CMK (cell line): ENCODE data around the gene SLC26A6.
A peak's percentile ranks its signal among the peaks of the same experiment; 100 is the strongest.

Experiments
- DNase-seq: peaks from one replicate; pipeline ENCODE4 v3.0.0-alpha.2; 2010; ENCODE audit warnings: low read depth

SLC26A6 gene

GRCh38 chr3:48631516-48632448, 3.5 kb downstream of the SLC26A6 start:
- DNase-seq: no peak

GRCh38 chr3:48630833-48631232, 4.4 kb downstream of the SLC26A6 start:
- no peak for DNase-seq

GRCh38 chr3:48630407-48630806, 4.9 kb downstream of the SLC26A6 start:
- no peak for DNase-seq

- DNase-seq: no peak
These were observed 5.4 kb downstream of the SLC26A6 start for GRCh38 chr3:48629894-48630293.

- DNase-seq: no peak
These were observed 6.8 kb downstream of the SLC26A6 start for GRCh38 chr3:48628277-48629017.

- DNase-seq: no peak
These were observed 9.7 kb downstream of the SLC26A6 start for GRCh38 chr3:48625600-48625999.

GRCh38 chr3:48624767-48625166, 10.5 kb downstream of the SLC26A6 start:
- DNase-seq: no peak

GRCh38 chr3:48623851-48624547, 11.3 kb downstream of the SLC26A6 start:
- DNase-seq: no peak

- DNase-seq: no peak
These were observed 13.8 kb downstream of the SLC26A6 start, which contains the start of gene TMEM89 for GRCh38 chr3:48621461-48621869. TMEM89 (minus strand) TSS chr3:48621769; CDS start chr3:48621756, 13 bp downstream.

GRCh38 chr3:48619541-48620524, 15.4 kb downstream of the SLC26A6 start:
- no peak for DNase-seq

- DNase-seq: no peak
These were observed 17.7 kb downstream of the SLC26A6 start for GRCh38 chr3:48617559-48617958.

- DNase-seq: no peak
These were observed 21.2 kb downstream of the SLC26A6 start for GRCh38 chr3:48614044-48614443.

GRCh38 chr3:48612309-48612708, 23.0 kb downstream of the SLC26A6 start:
- no peak for DNase-seq

- peak; percentile 78 for DNase-seq
These were observed 25.9 kb downstream of the SLC26A6 start, which contains the start of gene UQCRC1 for GRCh38 chr3:48609088-48610005. UQCRC1 (minus strand) TSS chr3:48609646; CDS start chr3:48609620, 26 bp downstream.

GRCh38 chr3:48607519-48607918, 27.7 kb downstream of the SLC26A6 start:
- no peak for DNase-seq

- DNase-seq: no peak
These were observed 33.7 kb downstream of the SLC26A6 start for GRCh38 chr3:48601622-48601994.

GRCh38 chr3:48600711-48601621, 34.3 kb downstream of the SLC26A6 start:
- DNase-seq: no peak

- no peak for DNase-seq
These were observed 35.6 kb downstream of the SLC26A6 start for GRCh38 chr3:48599509-48600285.
